AG08396 (cell line): ENCODE results near the gene NIPSNAP2.
"Not testable (repeated sequence)": the region's sequence is repeated elsewhere in the genome, so short reads cannot be mapped to it uniquely, and the experiment has no call there.

Source experiments
- DNase-seq: peaks from one replicate; pipeline ENCODE4 v3.0.0; 2012; ENCODE audit warnings: low spot score, mixed read lengths

Gene NIPSNAP2

DNA sequence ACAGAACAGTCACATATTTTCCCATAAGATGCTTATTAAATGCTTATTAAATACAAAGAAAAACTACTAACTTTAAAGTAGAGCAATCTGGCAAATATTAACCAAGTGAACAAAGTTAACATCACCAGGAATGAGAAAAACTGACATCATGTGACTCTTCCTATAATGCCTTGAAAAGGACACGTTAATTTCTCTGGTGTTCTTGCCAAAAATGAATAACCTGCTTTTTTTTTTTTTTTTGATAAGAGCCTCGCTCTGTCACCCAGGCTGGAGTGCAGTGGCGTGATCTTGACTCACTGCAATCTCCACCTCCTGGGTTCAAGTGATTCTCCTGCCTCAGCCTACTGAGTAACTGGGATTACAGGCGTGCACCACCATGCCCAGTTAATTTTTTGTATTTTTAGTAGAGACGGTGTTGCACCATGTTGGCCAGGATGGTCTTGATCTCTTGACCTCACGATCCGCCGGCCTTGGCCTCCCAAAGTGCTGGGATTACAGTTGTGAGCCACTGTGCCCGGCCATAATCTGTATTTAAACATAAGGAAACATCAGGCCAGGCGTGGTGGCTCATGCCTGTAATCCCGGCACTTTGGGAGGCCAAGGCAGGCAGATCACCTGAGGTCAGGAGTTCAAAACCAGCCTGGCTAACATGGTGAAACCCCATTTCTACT is 83.2 kb downstream of the NIPSNAP2 start:
- not testable (repeated sequence) for DNase-seq

DNA sequence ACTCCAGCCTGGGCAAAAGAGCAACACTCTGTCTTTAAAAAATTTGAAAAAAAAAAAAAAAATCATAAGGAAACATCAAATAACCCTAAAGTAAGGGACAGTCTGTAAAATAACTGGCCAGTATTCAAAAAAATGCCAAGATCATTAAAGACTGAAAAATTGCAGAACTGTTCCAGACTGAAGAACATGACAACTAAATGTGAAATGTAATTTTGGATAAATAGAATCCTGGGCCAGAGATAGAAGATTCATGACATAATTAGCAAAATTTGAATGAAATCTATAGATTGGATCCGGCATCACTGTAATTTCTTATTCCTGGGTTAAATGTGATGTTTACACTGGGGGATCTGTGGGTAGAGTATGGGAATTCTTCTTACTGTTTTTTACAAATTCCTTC is 83.9 kb downstream of the NIPSNAP2 start:
- no peak for DNase-seq

DNA sequence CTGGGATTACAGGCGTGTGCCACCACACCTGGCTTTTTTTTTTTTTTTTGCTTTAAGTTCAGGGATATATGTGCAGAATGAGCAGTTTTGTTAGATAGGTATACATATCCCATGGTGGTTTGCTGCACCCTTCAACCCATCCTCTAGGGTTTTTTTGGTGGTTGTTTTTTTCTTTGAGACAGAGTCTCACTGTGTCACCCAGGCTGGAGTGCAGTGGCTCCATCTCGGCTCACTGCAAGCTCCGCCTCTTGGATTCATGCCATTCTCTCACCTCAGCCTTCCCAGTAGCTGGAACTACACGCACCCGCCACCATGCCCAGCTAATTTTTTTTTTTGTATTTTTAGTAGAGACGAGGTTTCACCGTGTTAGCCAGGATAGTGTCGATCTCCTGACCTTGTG is 84.4 kb downstream of the NIPSNAP2 start:
- DNase-seq = not testable (repeated sequence)
